Fibroblast of mammary gland (primary cell): ENCODE data around the gene ZFYVE9.

Experiments used
- DNase-seq: peaks from one replicate; pipeline ENCODE4 v3.0.0-alpha.2; 2010; ENCODE audit warnings: low read depth
- H3K4me3 ChIP-seq: 2 replicates; pipeline ENCODE4 v1.5.1; 2011; ENCODE audit warnings: low read depth, mild to moderate bottlenecking, low read length, moderate library complexity; ENCODE audit not compliant: control insufficient read depth
- CTCF ChIP-seq: conservative IDR thresholded peaks from 2 replicates; pipeline ENCODE4 v1.5.1; 2011; ENCODE audit warnings: low read depth, low read length, inconsistent platforms; ENCODE audit not compliant: control insufficient read depth, insufficient read depth

Gene ZFYVE9

GRCh38 chr1:52234014-52234413 lies 92.1 kb downstream of the ZFYVE9 start:
- H3K4me3 ChIP-seq = no peak overlapping the region
- DNase-seq = no peak
- TF ChIP-seq CTCF = no peak

GRCh38 chr1:52234708-52235107 lies 92.8 kb downstream of the ZFYVE9 start:
- DNase-seq = no peak
- TF ChIP-seq CTCF = no peak
- no peak overlapping the region for H3K4me3 ChIP-seq

DNA sequence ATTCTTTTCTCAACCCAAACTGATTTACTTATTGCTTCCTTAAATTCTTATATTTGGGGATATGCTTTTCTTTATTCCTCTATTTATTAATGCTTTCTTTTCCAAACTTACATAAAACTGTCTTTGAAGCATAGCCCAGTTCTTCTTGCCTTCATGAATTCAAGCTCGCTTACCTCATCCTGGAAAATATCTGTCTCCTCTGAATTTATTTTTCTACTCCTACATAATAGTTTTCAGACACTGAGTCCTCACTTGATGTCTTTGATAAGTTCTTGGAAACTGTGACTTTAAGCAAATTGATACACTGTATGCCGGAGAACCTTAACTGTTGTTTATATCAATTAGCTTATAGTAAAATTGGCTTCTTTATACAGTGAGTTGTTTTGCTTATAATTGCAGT lies 93.8 kb downstream of the ZFYVE9 start:
- no peak overlapping the region for H3K4me3 ChIP-seq
- TF ChIP-seq CTCF = no peak
- DNase-seq = no peak

DNA sequence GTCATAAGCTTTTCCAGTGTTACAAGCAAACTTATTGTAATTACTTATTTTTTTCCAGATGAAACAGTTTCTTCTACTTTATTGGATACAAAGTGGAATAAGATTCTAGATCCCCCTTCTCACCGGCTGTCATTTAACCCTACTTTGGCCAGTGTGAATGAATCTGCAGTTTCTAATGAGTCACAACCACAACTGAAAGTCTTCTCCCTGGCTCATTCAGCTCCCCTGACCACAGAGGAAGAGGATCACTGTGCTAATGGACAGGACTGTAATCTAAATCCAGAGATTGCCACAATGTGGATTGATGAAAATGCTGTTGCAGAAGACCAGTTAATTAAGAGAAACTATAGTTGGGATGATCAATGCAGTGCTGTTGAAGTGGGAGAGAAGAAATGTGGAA lies 95.5 kb downstream of the ZFYVE9 start:
- DNase-seq = peak; percentile 84
- TF ChIP-seq CTCF = no peak
- no peak overlapping the region for H3K4me3 ChIP-seq

- no peak for TF ChIP-seq CTCF
- H3K4me3 ChIP-seq = no peak overlapping the region
- DNase-seq = peak; percentile 77
Observed at GRCh38 chr1:52238474-52238873, 96.6 kb downstream of the ZFYVE9 start.

DNA sequence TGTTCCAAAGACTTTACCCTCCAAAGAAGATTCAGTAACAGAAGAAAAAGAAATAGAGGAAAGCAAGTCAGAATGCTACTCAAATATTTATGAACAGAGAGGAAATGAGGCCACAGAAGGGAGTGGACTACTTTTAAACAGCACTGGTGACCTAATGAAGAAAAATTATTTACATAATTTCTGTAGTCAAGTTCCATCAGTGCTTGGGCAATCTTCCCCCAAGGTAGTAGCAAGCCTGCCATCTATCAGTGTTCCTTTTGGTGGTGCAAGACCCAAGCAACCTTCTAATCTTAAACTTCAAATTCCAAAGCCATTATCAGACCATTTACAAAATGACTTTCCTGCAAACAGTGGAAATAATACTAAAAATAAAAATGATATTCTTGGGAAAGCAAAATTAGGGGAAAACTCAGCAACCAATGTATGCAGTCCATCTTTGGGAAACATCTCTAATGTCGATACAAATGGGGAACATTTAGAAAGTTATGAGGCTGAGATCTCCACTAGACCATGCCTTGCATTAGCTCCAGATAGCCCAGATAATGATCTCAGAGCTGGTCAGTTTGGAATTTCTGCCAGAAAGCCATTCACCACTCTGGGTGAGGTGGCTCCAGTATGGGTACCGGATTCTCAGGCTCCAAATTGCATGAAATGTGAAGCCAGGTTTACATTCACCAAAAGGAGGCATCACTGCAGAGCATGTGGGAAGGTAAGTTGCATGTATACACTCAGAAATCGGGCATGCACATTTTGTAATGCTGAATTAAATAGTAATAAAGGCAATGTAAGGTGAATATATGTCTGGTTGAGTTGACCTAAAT lies 97.2 kb downstream of the ZFYVE9 start:
- DNase-seq = peak; percentile 18
- no peak for TF ChIP-seq CTCF
- H3K4me3 ChIP-seq = no peak overlapping the region

- H3K4me3 ChIP-seq = no peak overlapping the region
- DNase-seq = no peak
- no peak for TF ChIP-seq CTCF
Observed at GRCh38 chr1:52239708-52240001, 97.8 kb downstream of the ZFYVE9 start.
